ENCODE measurements around the gene BEND6. TPM values are rescaled to one million over a fixed set of nuclear protein-coding genes. Genes with fewer than 3 reads are reported as not detected.

BEND6 gene
- total and polyA plus RNA-seq, 2 of the 8 experiments (the other 6 are each of a cell fraction or from before 2014, with no cell fraction given), result 0.71 to 2.1 TPM

DNA sequence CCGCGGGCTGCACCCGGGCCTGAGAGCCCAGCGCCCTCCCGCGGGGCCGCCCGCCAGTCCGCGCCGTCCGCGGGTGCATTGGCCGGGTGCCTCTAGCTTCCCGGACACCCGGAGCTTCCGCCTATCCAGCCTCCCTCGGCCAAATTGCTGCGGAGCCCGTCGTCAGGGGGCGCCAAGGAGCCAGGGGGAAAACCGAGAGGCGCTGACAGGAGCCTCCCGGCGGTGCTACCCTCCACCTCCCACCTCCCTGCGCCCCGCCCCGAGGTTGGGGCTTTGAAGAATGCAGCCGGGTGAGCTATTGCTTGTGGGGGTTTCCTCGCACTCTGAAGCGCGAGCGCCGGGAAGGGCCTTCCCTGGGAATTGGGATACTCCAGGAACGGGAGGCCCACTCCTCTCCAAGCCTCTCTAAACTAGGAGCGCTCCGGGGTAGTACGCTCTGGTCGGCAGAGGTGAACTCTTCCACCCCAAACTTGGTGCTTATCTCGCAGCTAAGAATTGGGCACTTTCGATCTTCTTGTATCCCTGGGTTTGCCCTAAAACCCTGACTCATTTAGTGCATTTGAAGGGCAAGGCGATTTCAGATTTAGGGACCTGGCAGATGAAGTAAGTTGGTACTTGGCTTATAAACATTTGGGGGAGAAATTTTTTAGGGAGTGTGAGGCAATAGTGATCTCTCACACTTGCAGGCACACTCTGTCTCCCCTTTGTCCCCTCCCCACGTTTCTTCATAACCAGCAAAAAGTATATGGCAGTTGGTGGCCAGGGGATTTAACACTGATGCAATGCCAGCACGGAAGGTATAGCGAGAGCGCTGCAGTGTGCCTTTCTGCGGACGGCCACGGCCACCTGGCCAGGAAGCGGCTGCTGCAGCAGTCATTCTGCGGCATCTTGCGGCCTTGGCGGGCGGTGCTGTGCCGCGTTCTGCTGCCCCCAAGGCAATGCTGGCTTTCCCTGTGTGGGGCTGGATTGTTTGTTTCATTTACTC is 556 bp downstream of the BEND6 start (continued):
- TF ChIP-seq, protein P1, sequence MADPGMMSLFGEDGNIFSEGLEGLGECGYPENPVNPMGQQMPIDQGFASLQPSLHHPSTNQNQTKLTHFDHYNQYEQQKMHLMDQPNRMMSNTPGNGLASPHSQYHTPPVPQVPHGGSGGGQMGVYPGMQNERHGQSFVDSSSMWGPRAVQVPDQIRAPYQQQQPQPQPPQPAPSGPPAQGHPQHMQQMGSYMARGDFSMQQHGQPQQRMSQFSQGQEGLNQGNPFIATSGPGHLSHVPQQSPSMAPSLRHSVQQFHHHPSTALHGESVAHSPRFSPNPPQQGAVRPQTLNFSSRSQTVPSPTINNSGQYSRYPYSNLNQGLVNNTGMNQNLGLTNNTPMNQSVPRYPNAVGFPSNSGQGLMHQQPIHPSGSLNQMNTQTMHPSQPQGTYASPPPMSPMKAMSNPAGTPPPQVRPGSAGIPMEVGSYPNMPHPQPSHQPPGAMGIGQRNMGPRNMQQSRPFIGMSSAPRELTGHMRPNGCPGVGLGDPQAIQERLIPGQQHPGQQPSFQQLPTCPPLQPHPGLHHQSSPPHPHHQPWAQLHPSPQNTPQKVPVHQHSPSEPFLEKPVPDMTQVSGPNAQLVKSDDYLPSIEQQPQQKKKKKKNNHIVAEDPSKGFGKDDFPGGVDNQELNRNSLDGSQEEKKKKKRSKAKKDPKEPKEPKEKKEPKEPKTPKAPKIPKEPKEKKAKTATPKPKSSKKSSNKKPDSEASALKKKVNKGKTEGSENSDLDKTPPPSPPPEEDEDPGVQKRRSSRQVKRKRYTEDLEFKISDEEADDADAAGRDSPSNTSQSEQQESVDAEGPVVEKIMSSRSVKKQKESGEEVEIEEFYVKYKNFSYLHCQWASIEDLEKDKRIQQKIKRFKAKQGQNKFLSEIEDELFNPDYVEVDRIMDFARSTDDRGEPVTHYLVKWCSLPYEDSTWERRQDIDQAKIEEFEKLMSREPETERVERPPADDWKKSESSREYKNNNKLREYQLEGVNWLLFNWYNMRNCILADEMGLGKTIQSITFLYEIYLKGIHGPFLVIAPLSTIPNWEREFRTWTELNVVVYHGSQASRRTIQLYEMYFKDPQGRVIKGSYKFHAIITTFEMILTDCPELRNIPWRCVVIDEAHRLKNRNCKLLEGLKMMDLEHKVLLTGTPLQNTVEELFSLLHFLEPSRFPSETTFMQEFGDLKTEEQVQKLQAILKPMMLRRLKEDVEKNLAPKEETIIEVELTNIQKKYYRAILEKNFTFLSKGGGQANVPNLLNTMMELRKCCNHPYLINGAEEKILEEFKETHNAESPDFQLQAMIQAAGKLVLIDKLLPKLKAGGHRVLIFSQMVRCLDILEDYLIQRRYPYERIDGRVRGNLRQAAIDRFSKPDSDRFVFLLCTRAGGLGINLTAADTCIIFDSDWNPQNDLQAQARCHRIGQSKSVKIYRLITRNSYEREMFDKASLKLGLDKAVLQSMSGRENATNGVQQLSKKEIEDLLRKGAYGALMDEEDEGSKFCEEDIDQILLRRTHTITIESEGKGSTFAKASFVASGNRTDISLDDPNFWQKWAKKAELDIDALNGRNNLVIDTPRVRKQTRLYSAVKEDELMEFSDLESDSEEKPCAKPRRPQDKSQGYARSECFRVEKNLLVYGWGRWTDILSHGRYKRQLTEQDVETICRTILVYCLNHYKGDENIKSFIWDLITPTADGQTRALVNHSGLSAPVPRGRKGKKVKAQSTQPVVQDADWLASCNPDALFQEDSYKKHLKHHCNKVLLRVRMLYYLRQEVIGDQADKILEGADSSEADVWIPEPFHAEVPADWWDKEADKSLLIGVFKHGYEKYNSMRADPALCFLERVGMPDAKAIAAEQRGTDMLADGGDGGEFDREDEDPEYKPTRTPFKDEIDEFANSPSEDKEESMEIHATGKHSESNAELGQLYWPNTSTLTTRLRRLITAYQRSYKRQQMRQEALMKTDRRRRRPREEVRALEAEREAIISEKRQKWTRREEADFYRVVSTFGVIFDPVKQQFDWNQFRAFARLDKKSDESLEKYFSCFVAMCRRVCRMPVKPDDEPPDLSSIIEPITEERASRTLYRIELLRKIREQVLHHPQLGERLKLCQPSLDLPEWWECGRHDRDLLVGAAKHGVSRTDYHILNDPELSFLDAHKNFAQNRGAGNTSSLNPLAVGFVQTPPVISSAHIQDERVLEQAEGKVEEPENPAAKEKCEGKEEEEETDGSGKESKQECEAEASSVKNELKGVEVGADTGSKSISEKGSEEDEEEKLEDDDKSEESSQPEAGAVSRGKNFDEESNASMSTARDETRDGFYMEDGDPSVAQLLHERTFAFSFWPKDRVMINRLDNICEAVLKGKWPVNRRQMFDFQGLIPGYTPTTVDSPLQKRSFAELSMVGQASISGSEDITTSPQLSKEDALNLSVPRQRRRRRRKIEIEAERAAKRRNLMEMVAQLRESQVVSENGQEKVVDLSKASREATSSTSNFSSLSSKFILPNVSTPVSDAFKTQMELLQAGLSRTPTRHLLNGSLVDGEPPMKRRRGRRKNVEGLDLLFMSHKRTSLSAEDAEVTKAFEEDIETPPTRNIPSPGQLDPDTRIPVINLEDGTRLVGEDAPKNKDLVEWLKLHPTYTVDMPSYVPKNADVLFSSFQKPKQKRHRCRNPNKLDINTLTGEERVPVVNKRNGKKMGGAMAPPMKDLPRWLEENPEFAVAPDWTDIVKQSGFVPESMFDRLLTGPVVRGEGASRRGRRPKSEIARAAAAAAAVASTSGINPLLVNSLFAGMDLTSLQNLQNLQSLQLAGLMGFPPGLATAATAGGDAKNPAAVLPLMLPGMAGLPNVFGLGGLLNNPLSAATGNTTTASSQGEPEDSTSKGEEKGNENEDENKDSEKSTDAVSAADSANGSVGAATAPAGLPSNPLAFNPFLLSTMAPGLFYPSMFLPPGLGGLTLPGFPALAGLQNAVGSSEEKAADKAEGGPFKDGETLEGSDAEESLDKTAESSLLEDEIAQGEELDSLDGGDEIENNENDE (IDR thresholded peaks at IDR 0.05; ENCODE audit: insufficient replicate concordance, low read length), result no peak
- TF ChIP-seq TAF7 (optimal IDR thresholded peaks at IDR 0.05; ENCODE audit: borderline replicate concordance, low read depth, low read length) (no peak), SUZ12 (IDR thresholded peaks at IDR 0.05; ENCODE audit: low read length) (no peak), RBBP5 (IDR thresholded peaks at IDR 0.05; ENCODE audit: borderline replicate concordance, low read depth, low read length) (peak; percentile 60; the same call in 1 of the 2 replicates), CBX5 (IDR thresholded peaks at IDR 0.05; ENCODE audit: low read depth, low read length) (no peak), SP2 (IDR thresholded peaks at IDR 0.05; ENCODE audit: low read length) (no peak), TBP (IDR thresholded peaks at IDR 0.05; ENCODE audit: low read depth, low read length) (no peak; the same call in none of the 2 replicates), CTBP2 (IDR thresholded peaks at IDR 0.05; ENCODE audit: borderline replicate concordance, insufficient read depth, insufficient read length, low read length) (no peak), ZNF274 (IDR thresholded peaks at IDR 0.05; ENCODE audit: borderline replicate concordance, extremely low read depth, low read length) (no peak)
